Fibroblast of skin of scalp (primary cell): ENCODE results near the gene GPHA2.

Experiments
- DNase-seq: peaks from one replicate; pipeline ENCODE4 v3.0.0-alpha.2; 2013

GPHA2 gene

GRCh38 chr11:64909653-64910343, 25.9 kb downstream of the GPHA2 start:
- DNase-seq = no peak

GRCh38 chr11:64908766-64909165, 26.9 kb downstream of the GPHA2 start:
- no peak for DNase-seq

- no peak for DNase-seq
Measured at GRCh38 chr11:64906314-64906635, 29.4 kb downstream of the GPHA2 start.

- no peak for DNase-seq
Measured at GRCh38 chr11:64905516-64906313, 30.0 kb downstream of the GPHA2 start.

GRCh38 chr11:64903291-64903833, 32.3 kb downstream of the GPHA2 start:
- no peak for DNase-seq

GRCh38 chr11:64902102-64902900, 33.4 kb downstream of the GPHA2 start:
- no peak for DNase-seq

GRCh38 chr11:64900774-64901173, 34.9 kb downstream of the GPHA2 start:
- DNase-seq = no peak

- no peak for DNase-seq
Measured at GRCh38 chr11:64900263-64900678, 35.4 kb downstream of the GPHA2 start.

- DNase-seq = no peak
Measured at GRCh38 chr11:64898541-64898940, 37.2 kb downstream of the GPHA2 start.

- no peak for DNase-seq
Measured at GRCh38 chr11:64898076-64898445, 37.6 kb downstream of the GPHA2 start.

GRCh38 chr11:64897381-64898075, 38.2 kb downstream of the GPHA2 start:
- DNase-seq = no peak

- DNase-seq = no peak
Measured at GRCh38 chr11:64896448-64897022, 39.2 kb downstream of the GPHA2 start.

GRCh38 chr11:64894812-64895452, 40.8 kb downstream of the GPHA2 start:
- DNase-seq = no peak

- peak; percentile 76 for DNase-seq
Measured at GRCh38 chr11:64894070-64894811, 41.5 kb downstream of the GPHA2 start.

- DNase-seq = no peak
Measured at GRCh38 chr11:64893194-64894069, 42.3 kb downstream of the GPHA2 start.

GRCh38 chr11:64892838-64893193, 42.9 kb downstream of the GPHA2 start:
- no peak for DNase-seq

- no peak for DNase-seq
Measured at GRCh38 chr11:64892411-64892831, 43.3 kb downstream of the GPHA2 start.

- no peak for DNase-seq
Measured at GRCh38 chr11:64891880-64892279, 43.8 kb downstream of the GPHA2 start.

GRCh38 chr11:64891215-64891848, 44.4 kb downstream of the GPHA2 start:
- DNase-seq = no peak
